Measurements from ENCODE around the gene PLEKHA6. TPM values are rescaled to one million over a fixed set of nuclear protein-coding genes. Genes with fewer than 3 reads are reported as not detected.

PLEKHA6 gene
- total and polyA plus RNA-seq, 8 donors: 5.1 to 24.4 (median 16.1) TPM

GRCh38 chr1:204201348-204202040, 158.2 kb downstream of the PLEKHA6 start:
- Histone ChIP-seq H3K4me1 (no peaks in the 10 kb centered on the region), H3K27ac (no peak overlapping the region), H3K4me3 (no peak overlapping the region), H3K27me3 (peaks cover 0 to 40% of the 10 kb centered on the region in 2 donors), H3K9me3 (no peaks in the 10 kb centered on the region), H3K36me3 (no peaks in the 10 kb centered on the region)
- TF ChIP-seq, protein P1, sequence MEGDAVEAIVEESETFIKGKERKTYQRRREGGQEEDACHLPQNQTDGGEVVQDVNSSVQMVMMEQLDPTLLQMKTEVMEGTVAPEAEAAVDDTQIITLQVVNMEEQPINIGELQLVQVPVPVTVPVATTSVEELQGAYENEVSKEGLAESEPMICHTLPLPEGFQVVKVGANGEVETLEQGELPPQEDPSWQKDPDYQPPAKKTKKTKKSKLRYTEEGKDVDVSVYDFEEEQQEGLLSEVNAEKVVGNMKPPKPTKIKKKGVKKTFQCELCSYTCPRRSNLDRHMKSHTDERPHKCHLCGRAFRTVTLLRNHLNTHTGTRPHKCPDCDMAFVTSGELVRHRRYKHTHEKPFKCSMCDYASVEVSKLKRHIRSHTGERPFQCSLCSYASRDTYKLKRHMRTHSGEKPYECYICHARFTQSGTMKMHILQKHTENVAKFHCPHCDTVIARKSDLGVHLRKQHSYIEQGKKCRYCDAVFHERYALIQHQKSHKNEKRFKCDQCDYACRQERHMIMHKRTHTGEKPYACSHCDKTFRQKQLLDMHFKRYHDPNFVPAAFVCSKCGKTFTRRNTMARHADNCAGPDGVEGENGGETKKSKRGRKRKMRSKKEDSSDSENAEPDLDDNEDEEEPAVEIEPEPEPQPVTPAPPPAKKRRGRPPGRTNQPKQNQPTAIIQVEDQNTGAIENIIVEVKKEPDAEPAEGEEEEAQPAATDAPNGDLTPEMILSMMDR (IDR thresholded peaks at IDR 0.05): no peak
- ATAC-seq: no peak
- no peak for DNase-seq
- intact Hi-C loops (cut with DNase I): no loop called here

DNA sequence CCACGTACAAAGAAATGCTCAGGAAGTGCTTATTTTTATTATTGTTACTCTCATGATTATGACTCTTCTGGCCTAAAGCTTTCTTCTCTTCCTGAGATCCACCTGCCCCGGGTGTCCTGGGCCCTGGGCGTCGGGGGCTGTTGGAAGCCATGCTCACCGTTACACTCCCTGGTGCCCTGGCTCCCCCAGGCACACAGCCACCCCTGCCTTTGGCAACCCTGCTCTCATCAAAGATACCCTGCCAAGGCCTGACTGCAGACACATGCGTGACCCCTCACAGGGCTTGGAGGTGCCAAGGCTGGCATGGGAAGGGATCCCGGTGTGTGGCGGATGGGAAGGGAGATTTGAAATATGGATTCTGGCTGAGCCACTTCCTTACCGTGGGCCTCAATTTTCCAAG, 160.2 kb downstream of the PLEKHA6 start:
- Histone ChIP-seq H3K36me3 (no peaks in the 10 kb centered on the region), H3K4me3 (no peak overlapping the region), H3K4me1 (no peaks in the 10 kb centered on the region), H3K27ac (no peak overlapping the region), H3K9me3 (no peaks in the 10 kb centered on the region), H3K27me3 (peaks cover 0 to 31% of the 10 kb centered on the region in 2 donors)
- DNase-seq (no peak), ATAC-seq (no peak)
- intact Hi-C loops (cut with DNase I): no loop called here
- TF ChIP-seq, protein P1 (IDR thresholded peaks at IDR 0.05): no peak

DNA sequence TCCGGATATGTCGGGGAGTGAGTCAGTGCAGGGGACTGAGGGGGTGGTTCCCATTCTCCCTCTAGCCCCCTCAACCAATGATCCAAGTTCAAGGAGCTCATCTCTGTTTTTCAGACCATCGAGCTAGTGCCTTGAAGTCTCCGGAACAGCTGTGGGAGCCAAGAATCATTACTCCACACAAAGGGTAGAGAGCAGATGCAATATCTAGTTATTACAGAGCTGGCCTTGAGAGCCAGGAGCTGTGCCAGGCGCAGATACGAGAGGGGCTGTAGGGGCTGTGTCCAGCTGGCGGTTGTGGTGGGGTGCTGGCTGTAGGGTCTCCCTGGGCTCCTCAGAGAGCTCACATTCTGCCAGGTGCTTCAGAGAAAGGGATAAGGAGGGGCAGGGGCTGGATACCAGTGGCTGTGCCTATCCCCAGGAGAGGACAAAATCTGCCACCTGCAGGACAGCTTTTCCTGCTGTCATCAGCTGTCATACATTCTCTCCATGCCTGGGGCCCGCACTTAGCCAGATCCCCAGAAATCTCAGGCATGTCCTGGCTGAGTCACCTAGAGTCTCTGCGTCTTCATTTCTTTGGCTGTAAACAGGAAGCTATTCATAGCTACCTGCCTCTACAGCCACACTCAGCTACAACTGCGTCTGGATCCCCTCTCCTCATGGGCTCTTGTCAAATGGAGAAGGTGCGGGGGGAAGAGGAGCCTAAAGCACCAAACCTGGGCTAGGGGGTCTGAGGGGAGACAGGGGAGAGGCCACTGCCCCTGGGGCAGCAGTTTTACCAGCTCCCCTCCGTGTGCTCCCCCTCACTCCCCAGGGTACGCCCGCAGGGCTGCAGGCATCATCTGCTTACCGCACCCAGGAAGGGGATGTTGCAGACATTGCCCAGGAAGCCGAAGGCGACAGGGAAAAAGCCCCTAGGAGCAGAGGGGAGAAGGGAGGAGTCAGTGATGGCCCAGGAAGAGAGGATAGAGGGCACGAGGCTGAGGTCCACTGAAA, 161.1 kb downstream of the PLEKHA6 start:
- Histone ChIP-seq H3K27ac (no peak overlapping the region), H3K9me3 (no peaks in the 10 kb centered on the region)
- intact Hi-C loops (cut with DNase I): no loop called here

DNA sequence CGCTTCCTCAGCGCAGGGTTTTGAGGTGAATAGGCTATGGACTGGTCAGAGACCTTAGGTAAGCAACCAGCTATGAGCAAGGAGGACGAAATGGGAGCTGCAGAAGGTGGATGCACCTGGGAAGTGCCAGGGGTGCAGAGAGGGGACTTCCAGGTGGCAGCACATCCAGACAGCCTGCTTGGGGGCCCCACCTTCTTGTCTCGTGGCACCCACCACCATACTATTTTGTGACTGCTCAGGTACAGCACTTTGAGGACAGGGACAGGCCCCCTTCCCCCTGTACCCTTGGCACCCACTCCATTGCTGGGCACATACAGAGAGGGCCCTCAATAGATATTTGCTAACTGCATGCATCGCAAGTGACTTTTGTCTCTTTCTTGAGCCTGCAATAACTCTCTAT, 162.7 kb downstream of the PLEKHA6 start:
- H3K36me3 ChIP-seq: no peaks in the 10 kb centered on the region
- H3K9me3 ChIP-seq: no peaks in the 10 kb centered on the region
- H3K4me1 ChIP-seq: no peaks in the 10 kb centered on the region
- H3K27ac ChIP-seq: no peak overlapping the region
- intact Hi-C loops (cut with DNase I): no loop called here
- H3K27me3 ChIP-seq: peaks cover 0 to 48% of the 10 kb centered on the region in 2 donors
- no peak for DNase-seq
- TF ChIP-seq, protein P1 (IDR thresholded peaks at IDR 0.05): no peak
- no peak overlapping the region for H3K4me3 ChIP-seq
- ATAC-seq: no peak

More for the DNA sequence above, 161.1 kb downstream of the PLEKHA6 start:
- Histone ChIP-seq H3K27me3 (peaks cover 0 to 34% of the 10 kb centered on the region in 2 donors), H3K36me3 (no peaks in the 10 kb centered on the region), H3K4me1 (no peaks in the 10 kb centered on the region), H3K4me3 (no peak overlapping the region)
- DNase-seq (peak in 1 of 4 donors; percentile 44), ATAC-seq (peak; percentile 72)
- TF ChIP-seq, protein P1 (IDR thresholded peaks at IDR 0.05): no peak
